GM19468 (cell line): ENCODE measurements around the gene PGK1.
"Not testable (repeated sequence)": the region's sequence is repeated elsewhere in the genome, so short reads cannot be mapped to it uniquely, and the experiment has no call there.

Experiments
- ATAC-seq: cut with Tn5 transposase; IDR thresholded peaks from one replicate; pipeline ENCODE4 v1.9.1; 2021; ENCODE audit warnings: mild to moderate bottlenecking, moderate library complexity, moderate number of reproducible peaks; ENCODE audit not compliant: unreplicated experiment; ENCODE audit errors: extremely low read depth

The PGK1 gene

DNA sequence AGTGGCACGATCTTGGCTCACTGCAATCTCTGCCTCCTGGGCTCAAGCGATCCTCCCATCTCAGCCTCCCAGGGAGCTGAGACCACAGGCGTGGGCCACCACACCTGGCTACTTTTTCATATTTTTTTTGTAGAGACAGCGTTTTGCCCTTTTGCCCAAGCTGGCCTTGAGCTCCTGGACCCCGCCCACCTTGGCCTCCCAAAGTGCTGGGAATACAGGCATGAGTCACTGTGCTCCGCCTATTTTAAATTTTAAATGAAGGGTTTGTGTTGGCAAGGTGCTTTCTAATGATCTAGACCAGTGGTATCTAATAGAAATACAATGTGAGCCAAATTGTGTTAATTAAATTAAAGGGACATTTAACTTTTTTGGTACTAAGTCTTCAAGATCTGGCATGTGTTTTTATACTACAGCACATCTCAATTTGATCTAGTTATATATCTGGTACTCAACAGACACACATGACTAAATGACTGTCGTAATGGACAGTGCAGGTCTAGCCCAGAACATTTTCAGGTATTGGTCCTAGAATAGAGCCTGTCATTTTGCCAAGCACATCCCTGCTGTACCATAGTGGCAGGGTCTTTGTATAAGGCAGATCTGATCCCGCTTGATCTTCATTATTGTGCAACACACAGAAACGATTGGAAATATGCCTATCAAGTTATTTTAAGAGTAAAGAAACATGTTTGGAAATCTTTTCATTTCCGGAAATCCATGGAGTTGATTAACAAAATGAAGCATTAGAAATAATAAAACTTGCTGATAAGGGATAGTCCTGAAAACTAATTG lies 7.3 kb downstream of the PGK1 start:
- ATAC-seq: no peak

DNA sequence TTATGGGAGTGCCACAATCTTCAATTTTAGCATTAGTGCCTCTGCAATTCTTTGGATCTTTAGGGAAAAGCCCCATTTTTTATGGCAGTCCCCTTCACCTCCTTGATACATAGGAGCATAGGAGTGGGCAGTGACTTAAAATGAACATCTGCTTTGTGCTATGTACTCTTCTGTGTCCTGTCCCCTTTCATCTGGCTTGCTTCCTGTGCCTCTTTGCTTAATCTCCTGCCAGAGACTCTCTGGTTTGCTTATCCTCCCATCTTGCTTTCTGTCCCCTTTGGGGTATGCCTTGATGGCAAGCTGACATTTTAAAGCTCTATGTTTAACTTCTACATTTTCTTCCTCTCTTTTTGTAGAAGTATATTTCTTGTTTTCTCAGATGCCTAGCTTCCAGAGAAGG lies 12.3 kb downstream of the PGK1 start:
- no peak for ATAC-seq

DNA sequence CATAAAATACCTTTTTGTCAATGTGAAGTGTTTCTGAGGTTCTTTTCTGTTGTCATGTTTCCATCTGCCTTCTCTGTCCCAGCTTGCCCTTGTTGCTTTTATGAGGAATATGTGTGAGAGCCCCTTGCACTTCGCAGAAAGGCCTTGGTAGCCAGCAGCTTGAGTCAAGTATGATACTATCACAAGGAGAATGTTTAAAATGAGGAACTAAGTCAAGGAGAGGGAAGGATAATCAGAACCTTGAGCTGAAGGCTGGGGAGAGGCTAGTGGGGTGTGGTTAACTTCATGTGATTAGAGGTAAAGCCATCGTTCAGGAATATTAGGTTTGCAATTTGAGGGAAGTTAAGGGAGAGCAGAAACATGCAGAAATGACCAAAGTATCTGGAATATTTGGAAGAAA lies 12.7 kb downstream of the PGK1 start:
- no peak for ATAC-seq

DNA sequence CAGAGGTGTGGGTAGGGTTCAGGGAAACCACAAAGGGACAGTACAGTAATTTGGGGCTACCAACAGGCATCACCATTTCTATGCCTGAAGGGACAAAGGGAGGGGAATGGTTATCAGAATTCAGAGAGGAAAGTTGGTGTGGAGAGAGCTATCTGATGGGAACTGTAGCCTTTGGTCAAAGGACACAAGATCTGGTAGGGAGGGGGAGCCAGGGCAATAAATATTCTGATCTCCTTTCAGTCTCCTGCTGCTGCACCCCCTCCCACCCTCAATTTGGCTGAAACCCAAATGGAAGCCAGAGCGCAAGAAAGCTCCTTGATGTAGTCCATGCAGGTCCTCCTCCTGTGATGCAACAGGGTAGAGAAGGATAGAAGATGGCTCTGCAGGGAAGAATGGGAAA lies 14.6 kb downstream of the PGK1 start:
- ATAC-seq: no peak

DNA sequence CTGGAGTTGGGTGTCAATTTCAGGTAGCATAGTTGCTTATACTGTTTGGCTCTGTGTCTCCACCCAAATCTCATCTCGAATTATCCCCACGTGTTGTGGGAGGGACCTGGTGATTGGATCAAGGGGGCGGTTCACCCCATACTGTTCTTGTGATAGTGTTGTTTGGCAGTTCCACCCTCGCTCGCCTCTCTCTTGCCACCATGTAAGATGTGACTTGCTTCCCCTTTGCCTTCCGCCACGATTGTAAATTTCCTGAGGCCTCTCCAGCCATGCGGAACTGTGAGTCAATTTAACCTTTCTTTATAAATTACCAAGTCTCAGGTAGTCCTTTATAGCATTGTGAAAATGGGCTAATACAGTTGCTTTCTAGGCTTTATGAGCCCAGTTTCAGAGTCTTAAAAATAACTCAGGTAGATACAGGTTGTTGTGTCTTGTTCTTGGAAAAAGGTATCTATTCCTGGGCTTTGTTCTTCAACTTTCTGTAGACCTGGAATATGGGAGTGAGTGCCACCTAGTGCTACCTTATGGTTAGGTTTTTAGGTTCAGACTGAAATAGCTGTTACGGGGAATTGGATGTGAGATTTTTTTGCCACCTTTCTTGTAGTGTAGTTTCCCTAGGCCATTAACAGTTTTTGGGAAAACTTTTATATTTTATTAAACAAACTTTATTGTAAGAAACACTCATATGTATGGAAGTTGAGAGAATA lies 15.6 kb downstream of the PGK1 start:
- ATAC-seq: no peak

DNA sequence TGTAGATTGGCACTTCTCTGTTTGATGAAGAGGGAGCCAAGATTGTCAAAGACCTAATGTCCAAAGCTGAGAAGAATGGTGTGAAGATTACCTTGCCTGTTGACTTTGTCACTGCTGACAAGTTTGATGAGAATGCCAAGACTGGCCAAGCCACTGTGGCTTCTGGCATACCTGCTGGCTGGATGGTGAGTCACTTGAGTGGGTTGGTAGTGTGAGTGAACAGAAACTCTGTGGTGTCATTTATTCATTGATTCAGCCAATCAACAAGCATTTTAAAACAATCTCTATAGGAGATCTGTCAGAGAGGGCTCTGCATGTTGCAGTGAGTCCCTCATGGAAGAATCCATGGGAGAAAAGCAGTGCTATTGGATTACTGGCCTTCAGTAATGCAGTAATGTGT lies 19.1 kb downstream of the PGK1 start:
- ATAC-seq: no peak

DNA sequence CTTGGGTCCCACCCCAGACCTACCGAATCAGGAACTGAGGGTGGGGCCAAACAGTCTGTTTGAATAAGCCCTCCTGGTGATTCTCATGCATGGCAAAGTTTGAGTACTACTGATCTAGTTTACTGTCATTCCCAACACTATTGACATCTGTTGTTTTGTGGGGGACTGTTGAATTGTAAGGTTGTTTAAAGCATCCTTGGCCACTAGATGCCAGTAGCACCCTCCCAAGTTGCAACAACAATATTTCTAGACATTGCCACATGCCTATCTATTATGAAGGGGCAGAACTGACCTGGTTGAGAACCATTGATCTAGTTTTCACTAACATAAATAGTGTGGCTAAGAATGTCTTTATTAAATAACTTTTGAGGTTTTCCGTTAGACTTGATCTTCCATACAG lies 20.3 kb downstream of the PGK1 start:
- ATAC-seq: peak; percentile 28

DNA sequence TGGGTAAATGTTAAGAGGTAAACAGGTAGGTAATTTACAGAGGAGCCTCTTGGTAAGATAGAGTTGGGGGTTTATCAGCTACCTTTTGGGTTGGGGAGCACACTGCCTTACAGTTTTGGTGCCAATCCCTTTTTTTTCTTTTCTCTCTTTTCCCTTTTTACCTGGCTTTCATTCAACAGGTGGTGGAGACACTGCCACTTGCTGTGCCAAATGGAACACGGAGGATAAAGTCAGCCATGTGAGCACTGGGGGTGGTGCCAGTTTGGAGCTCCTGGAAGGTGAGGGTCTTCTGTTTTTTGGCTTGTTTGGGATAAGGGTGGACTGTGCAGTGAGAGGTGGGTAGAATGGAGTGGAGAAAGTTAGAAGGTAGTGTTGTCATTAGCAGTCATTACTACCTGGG lies 21.1 kb downstream of the PGK1 start:
- no peak for ATAC-seq

DNA sequence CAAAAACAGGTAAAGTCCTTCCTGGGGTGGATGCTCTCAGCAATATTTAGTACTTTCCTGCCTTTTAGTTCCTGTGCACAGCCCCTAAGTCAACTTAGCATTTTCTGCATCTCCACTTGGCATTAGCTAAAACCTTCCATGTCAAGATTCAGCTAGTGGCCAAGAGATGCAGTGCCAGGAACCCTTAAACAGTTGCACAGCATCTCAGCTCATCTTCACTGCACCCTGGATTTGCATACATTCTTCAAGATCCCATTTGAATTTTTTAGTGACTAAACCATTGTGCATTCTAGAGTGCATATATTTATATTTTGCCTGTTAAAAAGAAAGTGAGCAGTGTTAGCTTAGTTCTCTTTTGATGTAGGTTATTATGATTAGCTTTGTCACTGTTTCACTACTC lies 21.7 kb downstream of the PGK1 start:
- ATAC-seq: not testable (repeated sequence)

DNA sequence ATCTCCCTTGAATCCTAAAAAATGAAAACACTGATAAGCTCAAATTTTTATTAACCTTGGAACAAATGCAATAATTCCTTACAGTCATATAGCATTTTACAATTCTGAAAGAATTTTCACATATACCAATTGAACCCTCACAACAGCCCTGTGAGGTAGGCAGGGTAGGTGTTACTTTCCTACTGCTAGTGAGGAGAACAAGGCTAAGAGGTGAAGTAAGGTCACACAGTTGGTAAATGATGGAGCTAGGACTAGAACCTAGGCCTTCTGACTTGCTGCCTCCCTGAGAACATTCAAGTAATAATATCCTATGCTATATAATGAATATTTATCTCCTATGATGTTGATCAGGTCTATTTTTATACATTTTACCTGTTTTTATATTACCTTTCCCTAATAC lies 25.7 kb downstream of the PGK1 start:
- no peak for ATAC-seq

DNA sequence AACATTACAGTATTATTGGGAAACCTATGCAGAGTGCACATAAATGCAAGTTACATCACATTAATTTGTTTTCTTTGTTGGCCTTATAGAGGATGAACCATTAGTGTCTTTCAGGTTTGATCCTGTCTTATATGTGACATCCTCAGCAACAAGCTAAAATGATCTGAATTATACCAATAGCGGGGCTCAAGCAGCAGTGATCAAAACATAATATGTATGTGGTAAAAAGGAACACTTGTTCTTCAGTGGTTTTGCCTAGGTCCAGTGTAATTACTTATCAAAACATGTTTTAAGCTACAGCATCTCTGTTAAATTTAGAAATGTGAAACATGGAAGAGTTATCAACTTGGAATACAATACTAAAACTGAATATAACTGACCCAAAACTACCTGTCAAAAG lies 26.3 kb downstream of the PGK1 start:
- no peak for ATAC-seq

DNA sequence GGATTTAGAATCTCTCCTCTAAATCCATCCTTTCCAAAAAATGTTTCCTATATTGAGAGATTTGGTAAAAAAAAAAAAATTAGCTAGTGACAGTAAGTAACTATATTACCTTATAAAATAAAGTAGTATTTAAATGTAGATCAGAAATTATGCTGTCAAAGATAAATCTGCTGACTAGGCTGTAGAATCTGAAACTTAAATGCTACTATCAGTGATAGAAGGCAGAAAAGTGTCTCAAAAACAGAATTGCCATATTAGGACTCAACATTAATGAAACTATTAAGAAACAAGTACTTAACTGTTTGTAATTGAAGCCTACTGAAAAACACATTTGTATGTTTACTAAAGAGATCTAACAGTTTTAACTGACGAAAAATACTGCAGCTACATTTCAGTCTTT lies 27.1 kb downstream of the PGK1 start:
- ATAC-seq: no peak

DNA sequence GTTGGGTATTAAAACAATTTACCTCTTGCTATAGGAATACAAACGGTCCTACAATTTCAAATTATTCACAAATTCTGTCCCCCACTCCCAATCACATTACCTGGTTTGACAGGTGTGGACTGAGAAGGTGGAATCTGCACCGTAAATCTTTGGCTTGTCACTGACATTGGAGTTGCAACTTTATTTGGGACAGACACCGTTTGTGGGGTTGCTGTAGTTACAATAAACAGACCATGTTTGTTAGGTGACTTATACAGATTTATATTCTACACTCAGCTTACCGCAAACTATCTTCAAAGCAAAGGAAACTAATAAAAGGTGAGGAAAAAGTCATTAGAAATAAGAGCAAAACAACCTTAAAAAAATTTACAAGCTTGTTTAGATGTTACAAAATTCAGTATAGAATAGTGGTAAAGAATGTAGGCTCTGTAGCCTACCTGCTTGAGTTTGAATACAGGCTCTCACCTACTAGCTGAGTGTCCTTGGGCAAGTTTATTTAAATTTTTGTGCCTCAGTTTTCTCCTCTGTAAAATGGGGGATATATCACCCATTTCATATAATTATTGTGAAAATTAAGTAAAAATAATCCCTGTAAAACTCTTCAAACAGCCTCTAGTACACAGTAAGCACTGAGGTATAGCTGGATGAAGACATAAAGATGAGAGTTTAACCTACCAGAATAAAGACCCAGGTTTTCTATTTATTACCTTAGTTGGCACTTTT lies 29.4 kb downstream of the PGK1 start:
- ATAC-seq: no peak

DNA sequence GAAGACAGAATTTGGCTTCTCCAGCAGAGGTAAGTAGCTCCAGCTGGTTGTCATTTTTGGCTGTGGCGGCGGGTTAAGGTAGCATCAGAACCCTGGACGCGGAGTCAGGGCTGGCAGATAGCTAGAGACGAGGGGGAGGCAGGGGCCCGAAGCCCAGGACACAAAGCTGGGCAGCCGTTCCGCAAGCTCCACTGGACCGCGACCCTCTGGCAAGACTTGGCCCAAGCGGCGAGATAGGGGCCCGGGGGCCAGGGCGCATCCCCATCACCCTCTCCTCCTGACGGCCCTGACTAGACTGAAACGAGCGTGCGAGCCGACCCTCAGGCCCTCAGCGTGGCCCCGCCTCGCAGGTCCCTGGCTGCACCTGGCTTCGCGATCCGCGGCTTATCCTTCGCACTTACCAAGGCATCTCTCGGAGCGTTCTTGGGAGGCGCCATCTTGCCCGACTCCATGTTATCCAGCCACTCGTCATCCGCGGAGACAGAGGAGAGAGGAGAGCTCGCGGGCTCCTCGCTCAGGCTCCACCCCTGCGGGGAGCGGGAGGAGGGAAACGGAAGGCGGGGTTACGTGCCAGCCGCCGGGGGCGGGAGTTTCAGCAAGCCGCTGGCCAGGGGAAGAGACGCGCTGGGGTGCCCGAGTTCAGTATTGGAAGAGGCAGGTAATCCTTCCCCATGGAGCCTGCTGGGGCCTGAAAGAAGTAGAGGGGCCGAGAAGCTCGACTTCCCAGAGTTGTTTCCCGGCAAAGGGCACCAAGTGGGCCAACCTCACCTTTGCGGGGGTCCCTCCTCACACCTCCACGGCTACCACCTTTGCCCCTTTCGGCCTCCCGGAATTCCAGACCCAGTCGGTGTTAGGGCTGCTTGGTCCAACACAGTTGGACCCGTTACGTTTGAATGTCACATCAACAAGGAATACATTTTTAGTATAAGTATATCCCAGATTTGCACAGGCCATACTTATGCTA lies 35.4 kb downstream of the PGK1 start, which contains the start of gene TAF9B:
TAF9B (minus strand) TSS at position 491 of the 964 bp plus-strand sequence; CDS start at position 452, 39 bp downstream.
- ATAC-seq: peak; percentile 91

DNA sequence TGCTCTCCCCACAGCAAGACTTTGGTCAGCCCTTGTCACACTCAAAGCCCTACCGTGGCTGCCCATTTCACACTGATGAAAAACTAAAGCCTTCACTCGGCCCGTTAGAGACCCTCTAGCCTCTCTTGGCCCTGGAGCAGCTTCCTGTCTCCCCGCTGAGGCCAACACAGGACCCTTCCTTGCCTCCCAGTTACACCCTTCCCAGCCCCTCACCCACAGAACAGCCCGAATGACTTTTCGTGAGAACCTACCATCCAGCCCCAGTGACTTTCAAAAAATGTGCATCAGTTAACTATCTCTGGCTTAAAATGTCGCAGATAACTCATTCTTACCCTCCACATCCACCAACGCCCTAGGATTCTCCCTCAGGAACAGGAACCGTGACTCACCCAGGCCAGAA lies 36.2 kb downstream of the PGK1 start:
- no peak for ATAC-seq

DNA sequence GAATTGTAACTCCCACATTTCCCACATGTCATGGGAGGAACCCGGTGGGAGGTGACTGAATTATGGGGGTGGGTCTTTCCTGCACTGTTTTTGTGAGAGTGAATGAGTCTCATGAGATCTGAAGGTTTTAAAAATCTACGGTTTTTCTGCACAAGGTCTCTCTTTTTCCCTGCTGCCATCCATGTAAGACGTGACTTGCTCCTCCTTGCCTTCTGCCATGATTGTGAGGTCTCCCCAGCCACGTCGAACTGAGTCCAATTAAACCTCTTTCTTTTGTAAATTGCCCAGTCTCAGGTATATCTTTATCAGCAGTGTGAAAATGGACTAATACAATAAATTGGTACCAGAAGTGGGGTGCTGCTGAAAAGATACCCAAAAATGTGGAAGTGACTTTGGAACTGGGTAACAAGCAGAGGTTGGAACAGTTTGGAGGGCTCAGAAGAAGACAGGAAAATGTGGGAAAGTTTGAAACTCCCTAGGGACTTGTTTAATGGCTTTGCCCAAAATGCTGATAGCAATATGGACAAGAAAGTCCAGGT lies 43.0 kb downstream of the PGK1 start:
- not testable (repeated sequence) for ATAC-seq

DNA sequence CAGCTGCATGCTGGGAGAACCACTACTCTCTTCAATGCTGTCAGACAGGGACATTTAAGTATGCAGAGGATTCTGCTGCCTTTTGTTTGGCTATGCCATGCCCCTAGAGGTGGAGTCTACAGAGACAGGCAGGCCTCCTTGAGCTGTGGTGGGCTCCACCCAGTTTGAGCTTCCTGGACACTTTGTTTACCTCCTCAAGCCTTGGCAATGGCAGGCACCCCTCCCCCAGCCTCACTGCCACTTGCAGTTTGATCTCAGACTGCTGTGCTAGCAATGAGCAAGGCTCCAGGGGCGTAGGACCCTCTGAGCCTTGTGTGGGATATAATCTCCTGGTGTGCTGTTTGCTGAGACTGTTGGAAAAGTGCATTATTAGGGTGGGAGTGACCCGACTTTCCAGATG lies 53.3 kb downstream of the PGK1 start:
- ATAC-seq: not testable (repeated sequence)

DNA sequence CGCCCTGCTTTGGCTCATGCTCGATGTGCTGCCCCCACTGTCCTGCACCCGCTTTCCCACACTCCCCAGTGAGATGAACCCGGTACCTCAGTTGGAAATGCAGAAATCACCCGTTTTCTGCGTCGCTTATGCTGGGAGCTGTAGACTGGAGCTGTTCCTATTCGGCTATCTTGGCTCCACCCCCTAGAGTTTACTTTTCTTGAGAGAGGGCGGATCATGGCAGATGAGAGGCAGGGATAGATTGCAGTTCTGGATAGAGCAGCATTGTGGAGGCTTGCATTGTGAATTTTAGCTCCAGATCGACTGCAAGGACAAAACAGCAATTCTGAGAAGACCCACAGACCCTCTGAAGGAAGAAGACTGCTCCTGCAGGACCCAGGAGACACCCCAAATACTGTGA lies 53.8 kb downstream of the PGK1 start:
- not testable (repeated sequence) for ATAC-seq

DNA sequence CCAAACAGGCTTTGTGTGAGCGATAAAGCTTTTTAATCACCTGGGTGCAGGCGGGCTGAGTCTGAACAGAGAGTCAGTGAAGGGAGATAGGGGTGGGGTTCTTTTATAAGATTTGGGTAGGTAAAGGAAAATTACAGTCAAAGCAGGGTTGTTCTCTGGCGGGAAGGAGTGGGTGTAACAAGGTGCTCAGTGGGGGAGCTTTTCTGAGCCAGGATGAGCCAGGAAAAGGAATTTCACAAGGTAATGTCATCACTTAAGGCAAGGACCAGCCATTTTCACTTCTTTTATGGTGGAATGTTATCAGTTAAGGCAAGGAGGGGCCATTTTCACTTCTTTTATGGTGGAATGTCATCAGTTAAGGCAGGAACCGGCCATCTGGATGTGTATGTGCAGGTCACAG lies 56.7 kb downstream of the PGK1 start:
- not testable (repeated sequence) for ATAC-seq

DNA sequence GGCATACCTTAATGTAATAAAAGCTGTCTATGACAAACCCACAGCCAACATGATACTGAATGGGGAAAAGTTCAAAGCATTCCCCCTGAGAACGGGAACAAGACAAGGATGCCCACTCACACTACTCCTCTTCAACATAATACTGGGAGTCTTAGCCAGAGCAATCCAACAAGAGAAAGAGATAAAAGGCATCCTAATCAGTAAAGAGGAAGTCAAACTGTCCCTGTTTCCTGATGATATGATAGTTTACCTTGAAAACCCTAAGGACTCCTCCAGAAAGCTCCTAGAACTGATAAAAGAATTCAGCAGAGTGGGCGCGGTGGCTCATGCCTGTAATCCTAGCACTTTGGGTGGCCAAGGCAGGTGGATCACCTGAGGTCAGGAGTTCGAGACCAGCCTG lies 59.1 kb downstream of the PGK1 start:
- not testable (repeated sequence) for ATAC-seq
